HepG2 (cell line): ENCODE results near the gene CCND1. TPM values are rescaled to one million over a fixed set of nuclear protein-coding genes. Genes with fewer than 3 reads are reported as not detected.
A peak's percentile ranks its signal among the peaks of the same experiment; 100 is the strongest.

ENCODE experiments used
- ARID4A ChIP-seq: sonication (generic); formaldehyde crosslinking; IDR thresholded peaks from 2 replicates; pipeline ENCODE4 v1.5.0; 2020; ENCODE audit warnings: mild to moderate bottlenecking, missing genetic modification reagents, borderline replicate concordance
- ATF7 ChIP-seq, 2 experiments: fragments of 450-650 bp in 1 of 2; sonication (generic) in 1 of 2; formaldehyde crosslinking in 1 of 2; IDR thresholded peaks; 2 replicates each; pipeline versions ENCODE4 v1.4.0 to v1.6.1; 2016 to 2020; ENCODE audit warnings: antibody characterized with exemption in 1 of 2, mild to moderate bottlenecking in 1 of 2, missing genetic modification reagents in 1 of 2
- HHEX ChIP-seq: IDR thresholded peaks from 2 replicates; pipeline ENCODE4 v1.6.1; 2016; ENCODE audit warnings: control low read depth
- HNRNPL ChIP-seq: fragments of 200-400 bp; formaldehyde crosslinking; IDR thresholded peaks from 2 replicates; pipeline ENCODE4 v1.6.1; 2017; ENCODE audit warnings: mild to moderate bottlenecking, low read depth, low read length
- MAF1 ChIP-seq: sonication (generic); formaldehyde crosslinking; IDR thresholded peaks from 2 replicates; pipeline ENCODE4 v1.5.0; 2020; ENCODE audit warnings: missing genetic modification reagents, borderline replicate concordance
- MYPOP ChIP-seq: sonication (generic); formaldehyde crosslinking; IDR thresholded peaks from 2 replicates; pipeline ENCODE4 v1.8.1; 2023; ENCODE audit warnings: mild to moderate bottlenecking, moderate library complexity, missing genetic modification reagents
- PITX1 ChIP-seq: sonication (generic); formaldehyde crosslinking; IDR thresholded peaks from 2 replicates; pipeline ENCODE4 v1.5.1; 2020; ENCODE audit warnings: mild to moderate bottlenecking, missing genetic modification reagents
- POLR2G ChIP-seq: fragments of 200-400 bp; formaldehyde crosslinking; IDR thresholded peaks from 2 replicates; pipeline ENCODE4 v1.6.1; 2018; ENCODE audit warnings: mild to moderate bottlenecking, low read depth, low read length, moderate library complexity
- SP2 ChIP-seq: sonication (generic); formaldehyde crosslinking; IDR thresholded peaks from 2 replicates; pipeline ENCODE4 v1.5.1; 2020; ENCODE audit warnings: mild to moderate bottlenecking, missing genetic modification reagents
- TOPORS ChIP-seq: sonication (generic); formaldehyde crosslinking; IDR thresholded peaks from 2 replicates; pipeline ENCODE4 v1.8.0; 2023; ENCODE audit warnings: mild to moderate bottlenecking, missing genetic modification reagents
- ZBTB7B ChIP-seq: sonication (generic); formaldehyde crosslinking; IDR thresholded peaks from 2 replicates; pipeline ENCODE4 v1.4.0; 2020; ENCODE audit warnings: missing genetic modification reagents
- ZC3H4 ChIP-seq: sonication (generic); formaldehyde crosslinking; IDR thresholded peaks from 2 replicates; pipeline ENCODE4 v1.4.0; 2020; ENCODE audit warnings: missing genetic modification reagents, borderline replicate concordance
- ZNF12 ChIP-seq: sonication (generic); formaldehyde crosslinking; IDR thresholded peaks from 2 replicates; pipeline ENCODE4 v1.5.0; 2020; ENCODE audit warnings: missing genetic modification reagents
- ZNF253 ChIP-seq: sonication (generic); formaldehyde crosslinking; IDR thresholded peaks from 2 replicates; pipeline ENCODE4 v1.8.0; 2022; ENCODE audit warnings: mild to moderate bottlenecking, missing genetic modification reagents, borderline replicate concordance
- ZNF260 ChIP-seq: sonication (generic); formaldehyde crosslinking; IDR thresholded peaks from 2 replicates; pipeline ENCODE4 v1.4.0; 2020; ENCODE audit warnings: missing genetic modification reagents, low read depth, mild to moderate bottlenecking, borderline replicate concordance
- ZNF607 ChIP-seq: sonication (generic); formaldehyde crosslinking; IDR thresholded peaks from 2 replicates; pipeline ENCODE4 v1.5.1; 2020; ENCODE audit warnings: missing genetic modification reagents, mild to moderate bottlenecking, borderline replicate concordance
- ZNF691 ChIP-seq: sonication (generic); formaldehyde crosslinking; IDR thresholded peaks from 2 replicates; pipeline ENCODE4 v1.4.0; 2020; ENCODE audit warnings: missing genetic modification reagents, low read depth, mild to moderate bottlenecking, borderline replicate concordance
- ZNF839 ChIP-seq: sonication (generic); formaldehyde crosslinking; IDR thresholded peaks from 2 replicates; pipeline ENCODE4 v1.4.0; 2020; ENCODE audit warnings: missing genetic modification reagents, mild to moderate bottlenecking, borderline replicate concordance
- ZNF883 ChIP-seq: sonication (generic); formaldehyde crosslinking; IDR thresholded peaks from 2 replicates; pipeline ENCODE4 v1.5.1; 2020; ENCODE audit warnings: mild to moderate bottlenecking, missing genetic modification reagents; ENCODE audit errors: not compliant biosample characterization
- polyA plus RNA-seq, 8 experiments: library from polyadenylated mRNA; depleted of rRNA in 3 of 8; stranded (reverse) in 7 of 8; unstranded in 1 of 8; fragments of >200 nt; fragmentation: Illumina TruSeq in 4 of 8; extraction: Trizol in 4 of 8; gene quantifications; 2 replicates each; pipeline versions ENCODE4 v1.2.1 to v1.2.3, GENCODE V29; 2011 to 2016; ENCODE audit warnings: low read depth in 4 of 8, missing spikeins in 1 of 8, mixed read lengths in 1 of 8; ENCODE audit not compliant: insufficient read depth in 1 of 8
- total RNA-seq, 5 experiments: library from RNA; depleted of rRNA; stranded (reverse); fragments of >200 nt; fragmentation: Illumina TruSeq; extraction: Trizol; gene quantifications; 2 replicates each; pipeline ENCODE4 v1.2.3, GENCODE V29; 2016; ENCODE audit warnings: low read depth in 1 of 5
- TF ChIP-seq, protein P1 (sequence below): sonication (generic); formaldehyde crosslinking; IDR thresholded peaks from 2 replicates; pipeline ENCODE4 v1.8.0; 2022; ENCODE audit warnings: missing genetic modification reagents, mild to moderate bottlenecking, inconsistent platforms, borderline replicate concordance

The CCND1 gene
- total and polyA plus RNA-seq, 2 of the 13 experiments (the other 11 are each of a cell fraction or from before 2014, with no cell fraction given) = 107 to 136 TPM

DNA sequence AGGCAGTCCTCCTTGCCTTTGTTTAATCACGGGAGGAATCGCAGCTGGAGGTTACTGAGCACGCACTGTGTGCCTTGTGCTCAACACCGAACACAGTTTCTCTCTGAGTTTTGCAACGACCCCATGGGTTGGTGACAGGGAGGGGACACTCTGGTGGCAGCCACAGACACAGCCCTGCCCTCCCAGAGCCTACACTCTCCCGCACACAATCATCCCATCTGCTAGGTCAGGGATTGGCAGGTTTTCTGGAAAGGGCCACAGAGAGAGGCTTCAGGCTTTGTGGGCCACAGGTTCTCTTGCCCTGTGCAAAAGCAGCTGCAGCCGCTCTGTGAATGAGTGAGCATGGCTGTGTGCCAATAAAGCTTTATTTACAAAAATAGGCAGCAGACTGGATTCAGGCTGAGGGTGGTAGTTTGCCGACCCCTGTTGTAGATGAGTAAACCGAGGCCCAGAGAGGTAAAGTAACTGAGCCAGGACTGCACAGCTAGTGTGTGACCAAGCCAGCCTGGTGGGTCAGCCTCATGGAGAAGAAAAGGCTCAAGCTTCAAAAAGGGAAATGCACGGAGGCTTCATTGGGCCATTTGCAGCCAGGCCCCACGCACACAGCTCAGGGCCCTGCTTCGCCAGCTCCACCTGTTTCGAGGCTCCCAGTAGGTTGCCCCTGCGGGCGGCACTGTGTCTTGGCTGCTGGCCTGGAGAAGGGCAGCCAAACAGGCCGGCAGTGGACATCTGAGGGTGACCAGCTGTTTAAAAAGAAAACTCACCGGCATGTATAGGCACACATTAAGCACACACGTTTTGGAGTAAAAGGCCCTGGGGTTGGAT lies 17.9 kb downstream of the CCND1 start (continued):
- TF ChIP-seq ARID4A (no peak), SP2 (CRISPR knock-in tag) (no peak), ZNF607 (CRISPR knock-in tag) (no peak), ZNF839 (CRISPR knock-in tag) (no peak), ZC3H4 (CRISPR knock-in tag) (0 out of 2 replicates have a peak, but pooled peaks have one; percentile 54), HHEX (CRISPR knock-in tag) (no peak), ZNF253 (CRISPR knock-in tag) (no peak), MAF1 (CRISPR knock-in tag) (no peak), MYPOP (CRISPR knock-in tag) (no peak), TOPORS (CRISPR knock-in tag) (no peak), ZBTB7B (CRISPR knock-in tag) (no peak), POLR2G (peak; percentile 22), ZNF883 (CRISPR knock-in tag) (no peak), ZNF12 (CRISPR knock-in tag) (no peak), ATF7 (IDR thresholded peaks at IDR 0.05) (no peak), ATF7 (CRISPR knock-in tag; IDR thresholded peaks at IDR 0.05) (no peak), ZNF691 (CRISPR knock-in tag) (no peak), ZNF260 (CRISPR knock-in tag) (no peak), HNRNPL (no peak), PITX1 (CRISPR knock-in tag) (no peak)
- TF ChIP-seq, protein P1, sequence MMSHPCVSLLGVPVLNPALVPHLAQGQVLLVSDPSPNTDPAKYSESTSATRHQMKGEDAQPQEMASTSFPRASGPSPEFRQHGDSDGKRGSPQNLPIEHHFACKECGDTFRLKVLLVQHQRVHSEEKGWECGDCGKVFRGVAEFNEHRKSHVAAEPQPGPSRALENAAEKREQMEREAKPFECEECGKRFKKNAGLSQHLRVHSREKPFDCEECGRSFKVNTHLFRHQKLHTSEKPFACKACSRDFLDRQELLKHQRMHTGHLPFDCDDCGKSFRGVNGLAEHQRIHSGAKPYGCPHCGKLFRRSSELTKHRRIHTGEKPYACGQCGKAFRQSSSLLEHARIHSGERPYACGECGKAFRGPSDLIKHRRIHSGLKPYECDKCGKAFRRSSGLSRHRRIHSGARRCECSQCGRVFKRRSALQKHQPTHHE (CRISPR knock-in tag) = 0 out of 2 replicates have a peak, but pooled peaks have one; percentile 3
